Colonic mucosa (tissue), 4 donors: ENCODE results near the gene PLD6. TPM values are rescaled to one million over a fixed set of nuclear protein-coding genes. Genes with fewer than 3 reads are reported as not detected.

Experiments used
- DNase-seq: peaks from one replicate; pipeline ENCODE4 v3.0.0-alpha.2; 2020
- H3K27ac ChIP-seq: fragments of 200-600 bp; one replicate; pipeline ENCODE4 v1.8.0; 2021
- H3K27me3 ChIP-seq: fragments of 200-600 bp; one replicate; pipeline ENCODE4 v1.8.0; 2021
- H3K36me3 ChIP-seq: fragments of 200-600 bp; one replicate; pipeline ENCODE4 v1.8.0; 2021
- H3K4me1 ChIP-seq: fragments of 200-600 bp; one replicate; pipeline ENCODE4 v1.8.0; 2021; ENCODE audit warnings: mild to moderate bottlenecking
- H3K4me3 ChIP-seq: fragments of 200-600 bp; one replicate; pipeline ENCODE4 v1.8.0; 2021
- H3K9ac ChIP-seq, 2 donors: one replicate each; pipeline ENCODE4 v1.7.0; 2013; ENCODE audit warnings: control low read depth in 2 of 2, low read depth in 2 of 2, low read length in 2 of 2
- H3K9me3 ChIP-seq: fragments of 200-600 bp; one replicate; pipeline ENCODE4 v1.8.0; 2021
- intact Hi-C: fragments of 100-400 bp; cut with DNase I; formaldehyde crosslinking; loops from one replicate; pipeline ENCODE4 v1.14.1; 2022
- total RNA-seq, 2 donors: library from RNA; stranded (reverse); fragmentation: NEBNext Ultra II Directional in 1 of 2; extraction: Animal tissue kit (Norgen Biotek cat#: 25700) in 1 of 2; gene quantifications; one replicate each; pipeline ENCODE4 v1.2.1, GENCODE V29; 2021
- TF ChIP-seq, protein P1 (sequence below): fragments of 200-600 bp; IDR thresholded peaks from one replicate; pipeline ENCODE4 v1.8.0; 2022; ENCODE audit warnings: antibody characterized with exemption, mild to moderate bottlenecking
- donor health status: healthy.
- donor health status: DM: no; HTN: no; CAD: no.
- donor health status: DM: no; HTN: no; CAD: no.

Gene PLD6
- total RNA-seq, 2 donors from 2014 or later: 1.3 to 1.4 TPM

DNA sequence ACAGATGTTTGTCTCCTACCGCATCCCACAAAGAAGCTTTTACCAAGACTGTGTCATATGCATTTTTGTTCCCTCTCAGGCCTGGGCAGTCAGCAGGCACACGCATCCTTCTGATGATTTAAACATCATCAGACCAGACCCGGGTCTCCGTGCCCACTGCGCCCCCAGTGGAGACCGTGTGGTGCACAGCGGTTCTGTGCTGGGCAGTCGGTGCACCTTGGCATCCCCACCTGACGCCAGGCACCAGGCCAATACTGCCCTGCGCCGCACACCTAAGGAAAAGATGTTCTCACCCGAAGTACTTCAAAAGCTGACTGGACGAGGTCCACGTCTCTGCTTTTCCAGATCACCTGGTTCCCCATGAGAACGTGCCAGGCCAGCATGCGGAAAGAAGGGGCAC is 10.6 kb upstream of the PLD6 start:
- Histone ChIP-seq H3K9ac (no peak overlapping the region), H3K36me3 (peaks cover 23% of the 10 kb centered on the region), H3K27ac (no peak overlapping the region), H3K4me1 (no peaks in the 10 kb centered on the region), H3K9me3 (no peaks in the 10 kb centered on the region), H3K4me3 (no peak overlapping the region), H3K27me3 (no peaks in the 10 kb centered on the region)
- no peak for DNase-seq
- intact Hi-C loops: no loop called here
- TF ChIP-seq, protein P1, sequence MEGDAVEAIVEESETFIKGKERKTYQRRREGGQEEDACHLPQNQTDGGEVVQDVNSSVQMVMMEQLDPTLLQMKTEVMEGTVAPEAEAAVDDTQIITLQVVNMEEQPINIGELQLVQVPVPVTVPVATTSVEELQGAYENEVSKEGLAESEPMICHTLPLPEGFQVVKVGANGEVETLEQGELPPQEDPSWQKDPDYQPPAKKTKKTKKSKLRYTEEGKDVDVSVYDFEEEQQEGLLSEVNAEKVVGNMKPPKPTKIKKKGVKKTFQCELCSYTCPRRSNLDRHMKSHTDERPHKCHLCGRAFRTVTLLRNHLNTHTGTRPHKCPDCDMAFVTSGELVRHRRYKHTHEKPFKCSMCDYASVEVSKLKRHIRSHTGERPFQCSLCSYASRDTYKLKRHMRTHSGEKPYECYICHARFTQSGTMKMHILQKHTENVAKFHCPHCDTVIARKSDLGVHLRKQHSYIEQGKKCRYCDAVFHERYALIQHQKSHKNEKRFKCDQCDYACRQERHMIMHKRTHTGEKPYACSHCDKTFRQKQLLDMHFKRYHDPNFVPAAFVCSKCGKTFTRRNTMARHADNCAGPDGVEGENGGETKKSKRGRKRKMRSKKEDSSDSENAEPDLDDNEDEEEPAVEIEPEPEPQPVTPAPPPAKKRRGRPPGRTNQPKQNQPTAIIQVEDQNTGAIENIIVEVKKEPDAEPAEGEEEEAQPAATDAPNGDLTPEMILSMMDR: no peak

DNA sequence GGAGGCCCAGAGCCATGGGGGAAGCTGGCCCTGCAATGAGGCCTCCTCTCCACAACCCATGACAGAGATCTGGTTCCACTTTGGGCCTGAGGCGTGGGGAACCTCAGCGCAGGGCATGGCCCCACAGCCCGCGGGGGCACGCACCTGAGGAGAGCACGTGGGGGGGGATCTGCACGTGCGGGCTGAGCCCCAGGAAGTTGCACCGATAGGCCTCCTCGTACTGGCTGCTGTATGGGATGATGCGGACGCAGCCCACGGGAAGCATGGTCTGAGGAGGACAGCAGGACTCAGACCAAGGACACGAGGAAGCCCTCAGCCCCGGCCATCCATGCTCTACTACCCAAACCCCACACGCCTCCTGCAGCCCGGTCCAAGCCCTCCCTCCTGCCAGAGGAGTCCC is 10.1 kb upstream of the PLD6 start:
- Histone ChIP-seq H3K36me3 (peaks cover 20% of the 10 kb centered on the region), H3K9ac (no peak overlapping the region), H3K4me1 (no peaks in the 10 kb centered on the region), H3K4me3 (no peak overlapping the region), H3K9me3 (no peaks in the 10 kb centered on the region), H3K27ac (no peak overlapping the region), H3K27me3 (no peaks in the 10 kb centered on the region)
- intact Hi-C loops: no loop called here
- DNase-seq: no peak
- TF ChIP-seq, protein P1: no peak

DNA sequence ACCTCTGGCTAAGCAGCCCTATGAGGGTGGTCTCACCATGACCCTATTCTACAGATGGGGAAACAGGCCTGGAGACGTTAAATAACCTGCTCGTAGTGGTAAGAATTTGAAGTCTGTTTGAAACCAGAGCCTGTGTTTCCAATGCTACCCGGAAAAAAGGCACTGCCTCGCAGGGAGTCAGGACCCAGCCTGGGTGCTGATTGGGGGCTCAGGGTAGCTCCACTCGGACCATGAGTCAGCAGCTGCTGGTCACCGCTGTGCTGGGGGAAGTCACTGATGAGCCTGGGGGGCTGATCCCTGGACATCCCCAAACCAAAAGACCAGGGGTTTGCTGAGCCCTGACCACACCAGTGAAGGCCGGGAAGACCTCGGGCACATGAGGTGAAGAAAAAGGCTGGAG is 9.4 kb upstream of the PLD6 start:
- Histone ChIP-seq H3K9me3 (no peaks in the 10 kb centered on the region), H3K27me3 (no peaks in the 10 kb centered on the region), H3K9ac (no peak overlapping the region), H3K4me1 (no peaks in the 10 kb centered on the region), H3K27ac (no peak overlapping the region), H3K36me3 (peaks cover 14% of the 10 kb centered on the region), H3K4me3 (no peak overlapping the region)
- intact Hi-C loops: no loop called here
- TF ChIP-seq, protein P1: no peak
- DNase-seq: no peak

DNA sequence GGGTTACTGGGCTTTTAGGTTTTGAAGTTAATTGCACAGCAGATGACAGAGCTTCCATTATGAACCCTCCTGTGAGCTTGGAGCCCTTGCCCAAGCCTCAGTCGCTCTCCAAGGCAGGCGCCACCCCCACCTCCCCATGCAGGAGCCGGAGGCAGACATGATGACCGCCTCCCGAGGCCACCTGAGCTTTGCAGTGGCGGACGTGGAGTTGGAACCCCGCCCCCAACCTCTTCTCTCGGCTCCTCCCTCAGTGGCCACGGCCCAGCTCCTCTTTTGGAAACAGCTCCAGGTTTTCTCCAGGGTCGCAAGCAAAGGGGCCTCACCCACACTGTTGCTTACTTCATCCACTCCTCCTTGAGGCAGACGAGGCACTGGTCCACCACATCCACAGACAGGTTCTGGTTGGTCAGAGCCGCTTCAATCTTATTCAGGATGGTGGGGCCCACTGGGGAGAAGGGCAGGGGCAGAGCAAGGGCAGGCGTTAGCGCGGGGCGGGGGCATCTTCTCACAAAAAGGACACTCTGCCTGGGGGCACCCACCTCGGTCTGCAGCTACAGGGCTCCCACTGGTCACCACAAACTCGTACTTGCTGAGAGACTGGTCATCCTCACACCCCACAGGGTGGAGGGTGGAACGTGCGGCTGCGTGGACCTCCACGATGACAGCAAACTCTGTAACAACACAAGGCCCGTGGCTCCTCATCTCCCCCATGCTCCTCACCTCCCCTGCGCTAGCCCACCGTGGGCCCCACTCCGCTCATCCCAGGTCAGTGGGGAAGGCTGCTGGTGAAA is 8.7 kb upstream of the PLD6 start:
- TF ChIP-seq, protein P1: no peak
- Histone ChIP-seq H3K9me3 (no peaks in the 10 kb centered on the region), H3K9ac (no peak overlapping the region), H3K4me3 (no peak overlapping the region), H3K4me1 (no peaks in the 10 kb centered on the region), H3K27me3 (no peaks in the 10 kb centered on the region), H3K27ac (no peak overlapping the region), H3K36me3 (peaks cover 12% of the 10 kb centered on the region)
- intact Hi-C loops: no loop called here
- DNase-seq: no peak

DNA sequence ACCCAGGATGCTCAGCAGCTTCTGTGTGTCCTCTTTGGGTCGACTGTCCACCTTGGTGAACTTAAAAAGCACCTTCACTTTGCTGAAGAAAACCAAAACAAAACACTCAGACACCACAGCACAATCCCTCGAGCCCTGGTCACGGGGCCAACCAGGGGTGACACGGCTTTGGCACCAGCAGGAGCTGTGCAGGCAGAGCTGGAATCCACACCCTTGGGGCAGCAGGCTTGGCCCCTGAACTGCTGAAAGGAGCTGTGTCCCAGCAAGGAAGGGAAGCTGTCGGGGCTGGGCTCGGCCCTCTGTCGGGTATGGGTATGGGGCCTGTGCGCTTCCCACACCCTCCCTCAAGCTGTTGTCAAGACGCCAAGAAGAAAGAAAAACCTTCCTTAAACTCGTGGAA is 7.6 kb upstream of the PLD6 start:
- no peak overlapping the region for H3K27ac ChIP-seq
- TF ChIP-seq, protein P1: no peak
- no peaks in the 10 kb centered on the region for H3K4me1 ChIP-seq
- no peak for DNase-seq
- no peaks in the 10 kb centered on the region for H3K9me3 ChIP-seq
- H3K9ac ChIP-seq: no peak overlapping the region
- H3K4me3 ChIP-seq: no peak overlapping the region
- H3K36me3 ChIP-seq: peaks cover 9% of the 10 kb centered on the region
- H3K27me3 ChIP-seq: no peaks in the 10 kb centered on the region
- intact Hi-C loops: no loop called here
